Large intestine (tissue), 3 donors: Measurements from ENCODE around the gene FLNB. TPM values are rescaled to one million over a fixed set of nuclear protein-coding genes. Genes with fewer than 3 reads are reported as not detected.

Source experiments
- DNase-seq, 2 donors: peaks; one replicate each; pipeline versions ENCODE4 v3.0.0 to v3.0.0-alpha.2; 2013
- H3K27ac ChIP-seq: one replicate; pipeline ENCODE4 v1.5.1; 2013; ENCODE audit warnings: low read length
- H3K27me3 ChIP-seq: 2 replicates; pipeline ENCODE4 v1.6.1; 2013; ENCODE audit warnings: low read length; ENCODE audit not compliant: control insufficient read depth, insufficient read depth
- H3K36me3 ChIP-seq: 2 replicates; pipeline ENCODE4 v1.6.1; 2013; ENCODE audit warnings: low read length; ENCODE audit not compliant: control insufficient read depth, insufficient read depth
- H3K4me1 ChIP-seq: one replicate; pipeline ENCODE4 v1.6.1; 2013; ENCODE audit warnings: low read length; ENCODE audit not compliant: control insufficient read depth, insufficient read depth
- H3K4me3 ChIP-seq: one replicate; pipeline ENCODE4 v1.5.1; 2013; ENCODE audit warnings: low read length
- H3K9me3 ChIP-seq: one replicate; pipeline ENCODE4 v1.6.1; 2013; ENCODE audit warnings: mild to moderate bottlenecking, low read depth, low read length, moderate library complexity; ENCODE audit not compliant: control insufficient read depth
- WGBS: methylation state at CpG from one replicate; pipeline ENCODE4 v1.1.5; 2013; ENCODE audit warnings: low lambda C conversion rate; ENCODE audit not compliant: insufficient coverage; 5-methylcytosine and 5-hydroxymethylcytosine counted together
- polyA plus RNA-seq: library from polyadenylated mRNA; unstranded; fragments of 120-200 nt; gene quantifications from one replicate; pipeline ENCODE4 v1.2.1, GENCODE V29; 2013

The FLNB gene
- polyA plus RNA-seq, 1 donor: 149 TPM

DNA sequence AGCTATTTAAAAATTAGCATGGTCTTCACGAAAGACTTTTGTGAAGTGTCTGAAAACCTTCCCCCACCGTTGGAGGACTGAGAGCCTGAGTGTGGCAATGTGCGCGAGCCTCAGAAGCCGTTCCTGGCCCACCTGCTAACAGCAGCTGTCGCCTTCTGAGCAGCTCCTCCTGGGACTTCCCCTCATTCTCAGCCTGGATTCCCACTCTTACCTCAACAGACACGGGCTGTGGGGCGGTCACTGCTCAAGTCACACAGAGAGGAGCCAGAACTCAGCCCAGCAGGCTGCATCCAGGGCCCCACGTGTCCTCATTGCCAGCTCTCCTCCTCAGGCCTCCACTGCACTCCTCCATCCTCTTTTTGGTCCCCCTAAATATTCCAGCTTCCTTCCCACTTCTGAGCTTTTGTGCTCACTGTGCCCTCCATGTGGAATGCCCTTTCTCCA lies 194.7 kb downstream of the FLNB start:
- H3K27me3 ChIP-seq: no peaks in the 10 kb centered on the region

DNA sequence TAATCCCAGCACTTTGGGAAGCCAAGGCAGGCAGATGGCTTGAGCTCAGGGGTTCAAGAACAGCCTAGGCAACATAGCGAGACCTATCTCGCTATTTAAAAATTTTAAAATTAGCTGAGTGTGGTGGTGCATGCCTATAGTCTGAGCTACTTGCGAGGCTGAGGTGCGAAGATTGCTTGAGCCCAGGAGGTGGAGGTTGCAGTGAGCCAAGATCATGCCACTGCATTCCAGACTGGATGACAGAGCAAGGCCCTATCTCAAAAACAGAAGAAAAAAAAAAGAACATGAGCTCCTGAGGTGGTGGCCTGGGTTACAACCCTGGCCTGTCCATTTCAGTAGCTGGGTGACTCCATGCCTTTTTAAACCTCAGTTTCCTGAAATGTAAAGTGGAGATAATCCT lies 195.3 kb downstream of the FLNB start:
- no peaks in the 10 kb centered on the region for H3K27me3 ChIP-seq
- H3K4me3 ChIP-seq: no peak overlapping the region
- no peaks in the 10 kb centered on the region for H3K4me1 ChIP-seq
- no CpG with 5 or more reads among the region's 4 CpGs for WGBS
- H3K27ac ChIP-seq: no peak overlapping the region
- DNase-seq: no peak
- H3K9me3 ChIP-seq: no peaks in the 10 kb centered on the region
- H3K36me3 ChIP-seq: no peaks in the 10 kb centered on the region

More for the DNA sequence above, 194.7 kb downstream of the FLNB start:
- no CpG with 5 or more reads among the region's 9 CpGs for WGBS
- H3K4me3 ChIP-seq: no peak overlapping the region
- no peaks in the 10 kb centered on the region for H3K4me1 ChIP-seq
- no peaks in the 10 kb centered on the region for H3K9me3 ChIP-seq
- no peak for DNase-seq
- H3K27ac ChIP-seq: no peak overlapping the region
- H3K36me3 ChIP-seq: no peaks in the 10 kb centered on the region

DNA sequence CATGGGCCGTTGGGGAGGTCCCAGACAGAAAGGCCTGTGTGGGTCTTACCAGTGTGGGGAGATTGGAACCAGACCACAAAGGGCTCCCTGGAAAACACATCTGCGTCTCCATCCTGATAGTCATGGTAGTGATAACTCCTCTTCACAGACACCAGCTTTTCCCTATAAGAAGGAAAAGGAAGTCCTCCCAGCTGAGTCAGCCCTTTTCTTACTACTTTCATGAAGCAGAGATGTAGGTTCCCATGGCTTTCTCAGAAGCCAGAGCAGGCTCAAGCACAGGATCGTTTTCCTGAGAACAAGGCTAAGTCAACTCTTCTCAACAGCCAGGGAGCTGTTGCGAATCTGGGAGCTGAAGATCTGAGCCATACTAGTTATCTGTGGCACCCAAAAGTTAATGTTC lies 196.5 kb downstream of the FLNB start:
- WGBS: 80% methylated on average over 2 of the region's 4 CpGs
- no peak for DNase-seq
- H3K4me3 ChIP-seq: no peak overlapping the region
- no peaks in the 10 kb centered on the region for H3K4me1 ChIP-seq
- H3K27ac ChIP-seq: no peak overlapping the region
- H3K9me3 ChIP-seq: no peaks in the 10 kb centered on the region
- H3K36me3 ChIP-seq: no peaks in the 10 kb centered on the region
- H3K27me3 ChIP-seq: no peaks in the 10 kb centered on the region

DNA sequence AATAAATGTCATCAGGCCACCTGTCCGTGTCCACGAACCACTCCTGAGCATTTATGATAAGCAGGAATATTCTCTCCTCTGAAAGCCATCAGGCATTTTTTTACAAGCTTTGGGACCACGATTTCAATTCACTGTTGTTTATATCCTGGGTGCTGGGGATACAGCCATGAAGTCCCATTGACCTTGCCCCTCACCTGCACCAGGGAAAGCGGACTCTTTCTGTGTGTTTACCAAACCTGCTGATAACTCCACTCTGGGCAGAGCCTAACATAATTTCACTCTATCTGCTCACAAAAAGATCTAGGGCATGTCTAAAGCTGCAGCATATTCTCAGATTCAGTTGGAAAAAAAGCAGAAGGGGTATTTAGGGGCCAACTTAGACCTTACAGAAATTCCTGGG lies 197.8 kb downstream of the FLNB start:
- Histone ChIP-seq H3K27ac (no peak overlapping the region), H3K4me3 (no peak overlapping the region), H3K4me1 (no peaks in the 10 kb centered on the region), H3K36me3 (no peaks in the 10 kb centered on the region), H3K27me3 (no peaks in the 10 kb centered on the region), H3K9me3 (no peaks in the 10 kb centered on the region)
- WGBS: no CpG with 5 or more reads among the region's 4 CpGs
- DNase-seq: no peak

DNA sequence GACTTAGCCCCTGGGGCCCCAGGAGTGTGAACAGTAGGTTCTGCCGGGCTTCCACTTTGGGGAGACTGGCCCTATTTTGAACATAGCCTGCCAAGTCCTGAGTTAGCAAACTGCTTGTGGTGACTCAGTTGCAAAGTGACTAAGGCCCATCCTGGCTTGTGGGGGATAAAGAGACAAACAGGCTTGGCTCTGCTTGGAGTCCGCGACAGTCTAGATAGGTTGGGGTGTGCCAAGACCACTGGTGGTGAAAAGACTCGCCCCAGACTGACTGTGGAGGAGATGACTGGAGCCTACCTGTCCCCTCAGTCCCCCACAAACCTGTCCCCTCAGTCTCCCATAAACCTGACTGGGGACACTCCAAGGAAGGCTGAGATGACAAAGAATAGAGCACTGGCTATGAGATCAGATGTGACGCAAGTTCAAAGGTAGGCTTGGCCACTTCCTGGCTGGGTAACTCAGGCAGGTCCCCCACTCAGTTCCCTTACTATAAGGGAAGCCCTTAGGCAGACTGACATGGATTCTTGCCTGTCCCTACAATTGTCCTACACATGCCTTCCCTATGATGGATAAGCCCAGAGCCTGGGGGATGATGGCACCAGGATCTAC lies 198.3 kb downstream of the FLNB start:
- no CpG with 5 or more reads among the region's 5 CpGs for WGBS
- DNase-seq: no peak

DNA sequence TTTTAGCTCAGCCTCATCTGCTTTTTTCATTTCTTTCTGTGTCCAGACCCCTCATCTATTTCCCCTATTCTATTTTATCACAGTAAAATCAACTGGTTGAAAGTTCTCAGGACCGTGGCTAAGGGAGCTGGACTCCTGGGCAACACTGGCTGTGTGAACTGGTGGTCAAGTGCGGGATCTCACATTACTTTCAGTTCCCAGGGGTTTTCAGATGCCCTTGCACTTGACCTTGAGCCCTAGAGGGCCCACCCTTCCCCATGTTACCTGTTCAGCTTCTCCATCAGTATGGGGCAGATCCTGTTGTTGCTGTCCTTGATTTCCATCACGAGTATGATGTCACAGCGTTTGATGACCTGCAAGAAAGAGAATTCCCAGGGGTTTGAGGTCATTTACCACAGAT lies 199.7 kb downstream of the FLNB start:
- Histone ChIP-seq H3K4me3 (no peak overlapping the region), H3K27ac (no peak overlapping the region), H3K4me1 (no peaks in the 10 kb centered on the region), H3K27me3 (no peaks in the 10 kb centered on the region), H3K36me3 (no peaks in the 10 kb centered on the region), H3K9me3 (no peaks in the 10 kb centered on the region)
- WGBS: no CpG with 5 or more reads among the region's 4 CpGs
- no peak for DNase-seq

More for the DNA sequence above, 198.3 kb downstream of the FLNB start:
- no peaks in the 10 kb centered on the region for H3K4me1 ChIP-seq
- no peaks in the 10 kb centered on the region for H3K27me3 ChIP-seq
- H3K9me3 ChIP-seq: no peaks in the 10 kb centered on the region
- no peaks in the 10 kb centered on the region for H3K36me3 ChIP-seq
- no peak overlapping the region for H3K27ac ChIP-seq
- H3K4me3 ChIP-seq: no peak overlapping the region

DNA sequence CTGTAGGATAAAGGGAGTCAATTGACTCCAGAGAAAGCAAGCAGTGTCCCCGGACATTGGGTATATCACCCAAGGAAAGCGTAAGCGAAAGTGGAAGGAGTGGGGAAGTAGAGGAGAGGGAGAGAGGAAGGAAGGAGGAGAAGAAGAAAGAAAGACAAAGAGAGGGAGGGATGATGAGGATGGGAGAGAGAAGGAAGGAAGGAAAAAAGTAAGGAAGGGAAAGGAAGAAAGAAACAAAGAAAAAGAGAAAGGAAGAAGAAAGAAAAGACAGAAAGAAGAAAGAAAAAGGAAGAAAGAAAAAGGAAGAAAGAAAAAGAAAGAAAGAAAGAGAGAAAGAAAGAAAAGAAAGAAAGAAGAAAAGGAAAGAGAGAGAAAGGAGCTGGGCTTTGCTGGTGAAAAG lies 201.7 kb downstream of the FLNB start:
- no peaks in the 10 kb centered on the region for H3K36me3 ChIP-seq
- H3K9me3 ChIP-seq: no peaks in the 10 kb centered on the region
- H3K27me3 ChIP-seq: no peaks in the 10 kb centered on the region
- no peak overlapping the region for H3K4me3 ChIP-seq
- WGBS: 78% methylated on average over 3 of the region's 3 CpGs
- peaks cover 1% of the 10 kb centered on the region for H3K4me1 ChIP-seq
- no peak for DNase-seq
- no peak overlapping the region for H3K27ac ChIP-seq

DNA sequence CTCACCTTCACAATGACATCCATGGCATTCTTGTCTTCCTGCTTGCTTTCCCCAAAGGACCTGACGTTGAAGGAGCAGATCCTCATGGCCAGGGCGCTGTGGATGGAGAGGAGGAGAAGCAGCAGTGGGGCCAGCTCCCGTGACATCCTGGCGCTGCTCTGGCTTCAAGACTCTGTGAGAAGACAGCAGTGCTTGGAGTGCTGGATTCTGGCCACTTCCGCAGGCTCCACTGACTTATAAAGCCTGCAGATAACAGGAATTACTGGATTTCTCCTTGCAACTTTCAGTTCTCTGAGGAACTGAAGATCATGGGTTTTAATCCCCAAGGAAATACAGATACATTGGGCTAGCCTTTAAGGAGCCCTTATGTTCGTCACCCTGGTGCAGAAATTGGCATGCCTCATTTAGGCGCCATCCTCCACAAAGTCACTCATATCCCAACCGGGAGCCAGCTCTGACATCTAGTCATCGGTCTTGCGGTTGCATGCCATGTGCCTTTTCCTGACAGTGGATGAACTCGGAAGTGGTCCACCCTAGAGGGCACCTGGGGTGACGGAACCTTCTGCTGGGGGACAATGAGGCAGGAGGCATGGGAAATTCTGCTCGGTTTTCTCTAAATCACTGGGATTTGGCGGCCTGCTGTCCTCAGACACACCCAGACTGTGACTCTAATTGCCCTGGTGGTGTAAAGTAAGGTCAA lies 202.7 kb downstream of the FLNB start, which contains the start of gene DNASE1L3:
TSS of gene DNASE1L3 (minus strand) at position 212 of the 700 bp plus-strand sequence. CDS start at position 146, 66 bp downstream.
- Histone ChIP-seq H3K36me3 (no peaks in the 10 kb centered on the region), H3K27me3 (no peaks in the 10 kb centered on the region), H3K4me1 (peaks cover 5% of the 10 kb centered on the region), H3K27ac (no peak within 1 kb of the TSS), H3K9me3 (no peaks in the 10 kb centered on the region), H3K4me3 (peak within 1 kb of the TSS; percentile 11)
- WGBS: no CpG with 5 or more reads among the region's 14 CpGs
- no peak for DNase-seq

DNA sequence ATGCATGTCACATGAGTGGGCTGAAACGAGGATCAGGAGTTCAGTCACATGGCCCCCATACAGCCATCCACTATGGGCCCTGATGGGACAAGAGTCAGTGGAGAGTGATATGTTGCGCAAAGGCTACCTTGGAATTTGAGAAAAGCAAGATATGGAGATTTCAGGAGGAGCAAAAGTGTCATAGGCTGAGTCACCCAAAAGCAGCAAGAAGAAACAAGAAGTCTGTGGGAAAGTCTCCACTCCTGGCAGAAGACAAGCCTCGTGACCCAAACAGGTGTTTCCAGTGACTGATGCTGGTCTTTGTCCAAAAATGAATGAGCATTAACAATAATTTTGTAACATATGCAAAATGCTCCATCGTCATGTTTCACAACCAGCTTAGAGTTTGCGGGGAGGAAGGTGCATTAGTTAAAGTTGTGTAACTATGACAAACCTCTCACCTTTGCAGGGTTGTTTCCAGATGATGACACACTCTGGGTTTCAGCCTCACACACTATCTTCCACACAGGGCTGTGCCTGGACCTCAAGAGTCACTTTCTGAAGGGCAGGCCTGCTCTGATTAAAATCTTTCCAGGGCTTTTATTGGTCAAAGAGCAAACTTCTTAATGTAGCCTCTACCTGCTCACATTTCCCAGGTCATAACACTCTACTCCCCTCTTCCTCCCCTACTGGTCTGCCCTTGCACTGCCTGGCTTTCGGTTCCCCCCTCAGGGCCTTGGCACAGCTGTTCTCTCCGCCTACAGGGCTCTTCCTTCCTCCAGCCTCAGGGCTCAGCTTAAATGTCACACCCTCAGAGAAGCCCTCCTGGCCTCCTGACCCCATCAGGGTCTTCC lies 206.5 kb downstream of the FLNB start:
- Histone ChIP-seq H3K4me1 (peaks cover 8% of the 10 kb centered on the region), H3K9me3 (no peaks in the 10 kb centered on the region), H3K27ac (peak overlapping the region; percentile 73), H3K27me3 (no peaks in the 10 kb centered on the region), H3K36me3 (no peaks in the 10 kb centered on the region), H3K4me3 (no peak overlapping the region)
- 60% methylated on average over 1 of the region's 7 CpGs for whole genome bisulfite sequencing
- DNase-seq: peak; percentile 69 to 73

DNA sequence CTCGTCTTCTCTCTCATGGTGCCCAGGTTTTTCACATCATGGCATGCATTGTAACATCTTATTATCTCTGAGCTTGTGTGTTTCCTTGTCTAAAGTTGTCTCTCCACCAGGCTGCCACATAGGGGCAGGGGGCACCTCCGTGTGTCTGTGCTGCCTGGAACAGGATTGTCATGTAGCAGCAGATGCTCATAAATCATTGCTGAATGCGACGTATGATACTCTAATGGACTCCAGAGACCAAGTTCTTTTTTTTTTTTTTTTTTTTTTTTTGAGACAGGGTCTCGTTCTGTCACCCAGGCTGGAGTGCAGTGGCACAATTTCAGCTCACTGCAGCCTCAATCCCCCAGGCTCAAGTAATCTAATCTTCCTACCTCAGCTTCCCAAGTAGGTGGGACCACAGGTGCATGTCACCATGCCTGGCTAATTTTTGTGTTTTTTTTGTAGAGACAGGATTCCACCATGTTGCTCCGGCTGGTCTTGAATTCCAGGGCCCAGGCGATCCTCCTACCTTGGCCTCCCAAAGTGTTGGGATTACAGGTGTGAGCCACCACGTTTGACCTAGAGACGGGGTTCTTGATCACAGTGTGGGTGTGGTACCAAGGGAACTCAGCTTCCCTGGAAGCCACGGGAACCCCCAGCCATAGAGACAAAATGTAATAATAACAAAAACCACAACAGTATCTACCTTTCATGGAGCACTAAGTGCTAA lies 207.2 kb downstream of the FLNB start:
- Histone ChIP-seq H3K27ac (peak overlapping the region; percentile 73), H3K4me3 (no peak overlapping the region), H3K27me3 (no peaks in the 10 kb centered on the region), H3K9me3 (no peaks in the 10 kb centered on the region), H3K36me3 (no peaks in the 10 kb centered on the region), H3K4me1 (peaks cover 8% of the 10 kb centered on the region)
- DNase-seq: no peak
- 100% methylated on average over 1 of the region's 10 CpGs for WGBS
